GM21528 (cell line): ENCODE results near the gene EVPLL.
A peak's percentile ranks its signal among the peaks of the same experiment; 100 is the strongest.
"Not testable (repeated sequence)": the region's sequence is repeated elsewhere in the genome, so short reads cannot be mapped to it uniquely, and the experiment has no call there.

Experiments
- ATAC-seq: cut with Tn5 transposase; IDR thresholded peaks from one replicate; pipeline ENCODE4 v1.9.1; 2021; ENCODE audit warnings: mild to moderate bottlenecking, moderate library complexity; ENCODE audit not compliant: unreplicated experiment, low FRiP score

EVPLL gene

DNA sequence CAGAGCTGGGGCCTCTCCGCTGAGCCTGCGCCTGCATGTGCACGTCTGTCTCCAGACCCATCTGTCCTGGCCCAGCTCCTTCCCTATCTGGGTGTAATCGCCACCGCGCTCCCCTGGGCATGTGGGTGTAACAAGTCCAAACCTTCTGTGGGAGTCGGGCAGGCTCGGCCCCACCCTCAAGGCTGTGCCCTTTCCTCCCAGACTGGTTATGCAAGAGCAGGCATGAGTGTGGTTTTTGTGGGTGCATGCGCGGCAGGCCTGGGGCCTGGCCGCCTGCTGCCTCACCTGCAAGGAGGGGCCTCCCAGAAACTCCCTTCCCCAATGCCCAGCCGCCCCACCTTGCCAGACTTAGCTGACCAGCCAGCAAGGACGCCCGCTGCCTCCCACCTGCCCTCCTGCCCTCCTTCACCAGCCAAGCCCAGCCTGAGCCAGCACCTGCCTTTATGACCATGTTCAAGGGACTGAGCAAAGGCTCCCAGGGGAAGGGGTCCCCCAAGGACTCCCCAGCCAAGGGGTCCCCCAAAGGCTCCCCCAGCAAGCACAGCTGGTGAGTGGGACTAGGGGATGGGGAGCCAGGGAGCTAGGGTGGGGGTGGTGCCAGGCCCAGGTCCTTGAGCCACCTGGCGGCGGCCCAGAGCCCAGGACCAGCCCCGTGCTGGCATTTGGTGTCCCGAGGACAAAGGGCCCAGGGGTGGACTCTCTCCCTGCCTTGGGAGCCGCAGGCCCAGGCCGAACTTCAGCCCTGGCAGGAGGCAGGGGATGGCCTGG is at the start of gene EVPLL:
Gene EVPLL, plus strand, starts transcription at position 342 of the 768 bp plus-strand sequence. CDS start 3,160 bp downstream, outside the sequence.
- no peak for ATAC-seq

DNA sequence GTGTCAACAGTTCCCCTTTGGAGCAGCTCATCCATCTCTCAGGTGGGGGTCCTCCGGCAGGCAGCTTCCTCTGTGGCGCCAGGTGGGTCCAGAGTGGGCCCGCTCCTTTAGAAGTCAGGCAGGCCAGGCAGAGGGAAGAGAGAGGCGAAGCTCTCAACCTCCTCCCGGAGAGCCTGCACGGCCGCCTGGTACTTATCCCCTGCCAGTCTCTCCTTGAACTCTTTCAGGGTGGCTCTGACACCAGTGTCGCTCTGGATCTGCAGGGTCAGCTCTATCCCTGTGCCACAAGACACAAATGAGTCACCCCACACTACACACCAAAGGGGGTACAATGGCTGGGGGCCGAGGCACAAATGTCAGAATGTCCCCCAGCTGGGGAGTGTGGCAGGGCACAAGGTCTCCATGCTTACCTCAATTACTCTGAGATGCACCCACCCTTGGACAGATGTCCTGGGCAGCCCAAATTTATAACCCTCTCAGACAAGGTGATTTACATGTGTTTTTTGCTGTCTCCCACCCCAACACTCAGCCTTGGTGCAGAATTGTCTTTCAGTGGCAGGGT is 48.9 kb upstream of the EVPLL start:
- no peak for ATAC-seq

- no peak for ATAC-seq
Measured at GRCh38 chr17:18331879-18332278, 45.7 kb upstream of the EVPLL start.

GRCh38 chr17:18332909-18333489 is 44.6 kb upstream of the EVPLL start:
- no peak for ATAC-seq

DNA sequence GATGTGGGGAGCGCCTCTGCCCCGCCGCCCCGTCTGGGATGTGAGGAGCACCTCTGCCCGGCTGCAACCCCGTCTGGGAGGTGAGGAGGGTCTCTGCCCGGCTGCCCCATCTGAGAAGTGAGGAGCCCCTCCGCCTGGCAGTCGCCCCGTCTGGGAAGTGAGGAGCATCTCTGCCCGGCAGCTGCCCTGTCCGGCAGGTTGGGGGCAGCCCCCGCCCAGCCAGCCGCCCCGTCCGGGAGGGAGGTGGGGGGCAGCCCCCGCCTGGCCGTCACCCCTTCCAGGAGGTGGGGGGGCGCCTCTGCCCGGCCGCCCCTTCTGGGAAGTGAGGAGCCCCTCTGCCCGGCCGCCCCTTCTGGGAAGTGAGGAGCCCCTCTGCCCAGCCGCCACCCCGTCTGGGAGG is 39.4 kb upstream of the EVPLL start:
- ATAC-seq: not testable (repeated sequence)

GRCh38 chr17:18339933-18340332 is 37.6 kb upstream of the EVPLL start:
- no peak for ATAC-seq

DNA sequence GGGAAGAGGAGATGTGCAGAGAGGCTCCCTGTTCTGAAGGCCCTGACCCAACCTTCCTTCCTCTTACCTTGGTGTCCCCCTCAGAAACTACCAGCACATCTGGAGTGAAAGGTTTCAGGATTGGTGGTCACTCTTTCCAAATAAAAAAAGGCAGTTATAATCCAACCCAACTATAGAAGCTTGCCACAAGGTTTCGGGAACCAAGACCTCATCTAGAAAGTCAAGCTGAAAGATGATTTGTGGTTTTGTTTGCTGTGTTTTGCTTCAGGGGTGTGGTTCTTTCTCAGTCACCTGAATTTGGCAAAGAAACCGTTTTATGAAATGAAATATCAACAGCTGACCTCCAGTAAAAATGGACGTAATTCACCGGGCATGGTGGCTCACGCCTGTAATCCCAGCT is 33.6 kb upstream of the EVPLL start:
- no peak for ATAC-seq

- no peak for ATAC-seq
Measured at GRCh38 chr17:18353541-18353940, 24.0 kb upstream of the EVPLL start.

DNA sequence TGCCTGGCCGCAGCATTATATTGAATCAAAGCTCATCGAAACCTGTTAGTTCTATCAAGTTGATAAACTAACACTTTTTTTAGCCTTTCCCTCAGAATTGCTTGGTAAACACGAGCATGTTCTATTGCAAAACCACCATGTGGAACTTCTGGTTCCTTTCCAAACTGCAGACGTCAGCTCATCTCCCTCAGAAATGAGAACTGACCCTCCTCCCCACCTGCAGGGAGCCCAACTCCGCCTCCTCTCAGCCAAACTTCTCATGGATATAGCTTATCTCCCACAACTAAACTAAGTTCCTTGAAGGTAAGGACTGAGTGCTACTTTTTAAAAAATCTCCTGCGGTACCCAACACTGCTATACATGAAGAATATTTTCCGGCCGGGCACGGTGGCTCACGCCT is 21.0 kb upstream of the EVPLL start:
- no peak for ATAC-seq

- no peak for ATAC-seq
Measured at GRCh38 chr17:18360518-18360917, 17.1 kb upstream of the EVPLL start.

- no peak for ATAC-seq
Measured at GRCh38 chr17:18361837-18362697, 15.5 kb upstream of the EVPLL start.

GRCh38 chr17:18362698-18363100 is 14.9 kb upstream of the EVPLL start:
- no peak for ATAC-seq

DNA sequence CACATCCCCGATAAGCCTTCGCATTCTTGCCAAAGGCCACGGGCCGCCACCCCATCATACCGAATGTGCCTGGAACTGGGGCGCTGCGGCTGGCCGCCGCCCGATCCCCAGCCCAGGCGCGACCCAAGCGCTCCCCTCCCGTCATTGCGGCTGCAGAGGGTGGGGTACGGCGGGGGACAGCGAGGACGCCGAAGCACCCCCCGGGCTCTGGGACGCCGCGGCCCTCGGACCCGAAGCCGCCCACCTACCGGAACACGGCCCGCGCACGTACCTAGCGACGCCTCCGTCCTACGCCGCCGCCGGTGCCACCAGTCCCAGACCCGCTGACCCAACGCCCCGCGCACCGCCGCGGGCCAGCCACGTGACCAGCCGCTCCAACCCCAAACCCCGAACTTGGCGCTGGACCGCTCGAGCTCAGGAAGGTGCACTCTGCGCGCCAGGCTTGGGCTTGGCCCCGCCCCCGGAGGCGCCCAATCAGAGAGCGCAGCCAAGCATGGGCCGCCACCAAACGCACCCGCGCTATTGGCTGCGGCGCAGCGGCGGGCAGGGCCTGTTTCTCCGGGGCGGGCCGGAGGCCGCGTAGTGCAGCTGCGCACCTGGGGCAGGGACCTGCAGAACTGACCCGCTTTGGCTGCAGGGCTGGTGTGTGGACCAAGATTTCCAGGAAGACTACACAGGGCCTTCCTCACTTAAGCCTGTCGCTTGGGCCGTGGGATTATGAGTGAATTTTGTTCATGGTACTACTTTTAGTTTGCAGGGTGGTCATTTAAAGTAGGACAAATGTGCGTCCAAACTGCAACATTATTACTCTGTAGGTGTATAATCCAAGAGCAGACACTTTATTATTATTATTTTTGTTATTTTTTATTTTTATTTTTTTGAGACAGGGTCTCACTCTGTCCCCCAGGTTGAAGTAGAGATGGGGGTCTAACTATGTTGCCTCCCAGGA is 14.2 kb upstream of the EVPLL start, which contains the start of gene SHMT1:
Gene SHMT1, minus strand, starts transcription at position 450 of the 949 bp plus-strand sequence. CDS start 7,569 bp downstream, outside the sequence.
- ATAC-seq: peak; percentile 95

DNA sequence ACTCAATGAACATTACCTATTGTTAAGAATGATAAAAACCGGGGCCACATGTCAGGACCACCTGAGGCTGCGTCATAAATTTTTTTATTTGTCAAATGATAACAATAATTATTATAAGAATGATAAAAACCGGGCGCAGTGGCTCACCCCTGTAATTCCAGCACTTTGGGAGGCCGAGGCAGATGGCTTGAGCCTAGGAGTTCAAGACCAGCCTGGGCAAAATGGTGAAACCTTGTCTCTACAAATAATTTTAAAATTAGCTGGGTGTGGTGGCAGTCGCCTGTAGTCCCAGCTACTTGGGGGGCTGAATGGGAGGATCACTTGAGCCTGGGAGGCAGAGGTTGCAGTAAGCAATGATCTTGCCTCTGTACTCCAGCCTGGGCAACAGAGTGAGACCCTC is 13.4 kb upstream of the EVPLL start:
- no peak for ATAC-seq

DNA sequence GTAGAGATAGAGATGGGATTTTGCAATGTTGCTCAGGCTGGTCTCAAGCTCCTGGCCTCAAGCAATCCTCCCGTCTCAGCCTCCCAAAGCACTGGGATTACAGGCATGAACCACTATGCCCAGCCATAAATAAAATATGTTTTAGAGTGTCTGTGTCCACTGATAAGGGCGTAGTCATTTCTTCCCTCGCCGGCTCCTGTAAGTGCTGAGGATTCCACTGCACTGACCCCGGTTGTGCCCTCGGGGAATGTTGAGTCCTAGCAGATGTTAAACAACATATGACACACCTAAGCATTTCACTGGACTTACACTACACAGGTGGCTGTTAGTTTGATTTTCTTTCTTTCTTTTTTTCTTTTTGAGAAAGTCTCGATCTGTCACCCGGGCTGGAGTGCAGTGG is 8.6 kb upstream of the EVPLL start:
- no peak for ATAC-seq

DNA sequence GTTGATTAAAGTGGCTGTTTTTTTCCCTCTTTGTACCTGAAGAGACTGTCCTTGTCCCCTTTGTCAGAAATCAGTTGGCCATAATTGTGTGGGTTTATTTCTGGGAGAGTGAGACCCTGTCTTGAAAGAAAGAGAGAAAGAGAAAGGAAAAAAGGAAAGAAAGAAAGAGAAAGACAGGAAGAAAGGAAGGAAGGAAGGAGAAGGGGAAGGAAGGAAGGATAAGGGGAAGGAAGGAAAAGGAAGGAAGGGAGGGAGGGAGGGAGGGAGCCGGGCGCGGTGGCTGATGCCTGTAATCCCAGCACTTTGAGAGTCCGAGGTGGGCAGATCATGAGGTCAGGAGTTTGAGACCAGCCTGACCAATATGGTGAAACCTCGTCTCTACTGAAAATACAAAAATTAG is 6.8 kb upstream of the EVPLL start:
- no peak for ATAC-seq

DNA sequence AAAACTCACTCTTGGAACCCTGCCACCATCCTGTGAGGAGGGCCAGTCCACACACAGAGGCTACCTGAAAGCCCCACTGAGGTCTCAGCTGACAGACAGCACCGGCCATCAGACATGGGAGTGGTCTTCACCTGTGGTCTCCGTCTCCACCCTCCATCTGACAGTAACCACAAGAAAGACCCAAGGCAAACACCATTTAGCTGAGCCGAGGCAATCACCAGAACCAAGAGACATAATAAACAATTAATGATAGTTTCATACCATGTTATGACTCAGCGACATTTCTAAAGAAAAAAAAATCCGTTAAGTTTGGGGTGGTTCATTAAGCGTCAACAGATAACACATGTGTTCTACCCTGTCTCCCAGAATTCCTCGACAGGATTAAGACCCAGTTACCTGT is 6.1 kb upstream of the EVPLL start:
- no peak for ATAC-seq

- ATAC-seq: not testable (repeated sequence)
Measured at GRCh38 chr17:18373181-18373580, 4.4 kb upstream of the EVPLL start.

- ATAC-seq: no peak
Measured at GRCh38 chr17:18374216-18374615, 3.4 kb upstream of the EVPLL start.

GRCh38 chr17:18378205-18378505 is 577 bp downstream of the EVPLL start:
- no peak for ATAC-seq
